ENCODE data around the gene CZIB.

The CZIB gene

DNA sequence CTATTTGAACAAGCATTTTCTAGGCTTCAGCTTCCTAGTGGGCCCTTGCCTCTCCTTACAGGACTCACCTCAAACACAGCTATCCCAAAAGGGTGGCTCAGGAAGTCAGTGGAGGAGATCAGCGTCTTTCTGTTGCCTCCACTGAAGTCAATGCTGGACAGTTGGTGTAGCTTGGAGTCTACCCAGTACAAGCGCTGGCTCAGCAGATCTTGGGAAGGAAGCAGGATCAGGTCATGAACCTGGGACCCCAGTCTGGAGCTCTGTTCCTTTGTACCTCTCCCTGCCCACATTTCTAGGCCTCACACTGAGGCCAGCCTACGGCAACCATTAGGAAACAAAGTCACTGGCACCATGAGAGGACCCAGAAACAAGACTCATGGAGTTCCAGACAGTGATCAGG lies 41.6 kb upstream of the CZIB start:
- H3K23ac ChIP-seq (ENCODE audit: low read length): no peak overlapping the region
- H3K27me3 ChIP-seq (ENCODE audit: insufficient read depth, low read length, poor library complexity): no peaks in the 10 kb centered on the region
- WGBS (ENCODE audit: extremely low coverage, insufficient coverage, low lambda C conversion rate): no CpG with 5 or more reads among the region's 3 CpGs
- no peak overlapping the region for H2BK5ac ChIP-seq (ENCODE audit: low read length)
- no peak overlapping the region for H3K9ac ChIP-seq (ENCODE audit: low read length)
- DNase-seq: no peak
- H2AK5ac ChIP-seq (ENCODE audit: low read length): no peak overlapping the region
- no peak overlapping the region for H3K4ac ChIP-seq (ENCODE audit: low read depth, low read length)
- no peak overlapping the region for H4K5ac ChIP-seq (ENCODE audit: low read length)
- H3K4me1 ChIP-seq (ENCODE audit: control insufficient read depth, low read depth, low read length): no peaks in the 10 kb centered on the region
- peaks cover 54% of the 10 kb centered on the region for H3K36me3 ChIP-seq (ENCODE audit: control insufficient read depth, insufficient read depth, low read length)
- H3K27ac ChIP-seq (ENCODE audit: low read depth, low read length): no peak overlapping the region
- no peak overlapping the region for H3K4me3 ChIP-seq (ENCODE audit: low read length)
- H2BK120ac ChIP-seq (ENCODE audit: low read depth, low read length): no peak overlapping the region
- H3K79me2 ChIP-seq (ENCODE audit: control insufficient read depth, insufficient read depth, low read length): no peaks in the 10 kb centered on the region
- no peak overlapping the region for H2BK15ac ChIP-seq (replicated peaks; ENCODE audit: low read depth)
- H3K79me1 ChIP-seq (ENCODE audit: low read length): no peaks in the 10 kb centered on the region
- no peak overlapping the region for H4K8ac ChIP-seq (ENCODE audit: low read depth, low read length)
- H3K4me2 ChIP-seq (ENCODE audit: low read length): no peak overlapping the region
- H3K56ac ChIP-seq (ENCODE audit: low read length): no peak overlapping the region
- no peak overlapping the region for H3K18ac ChIP-seq (ENCODE audit: low read length)

DNA sequence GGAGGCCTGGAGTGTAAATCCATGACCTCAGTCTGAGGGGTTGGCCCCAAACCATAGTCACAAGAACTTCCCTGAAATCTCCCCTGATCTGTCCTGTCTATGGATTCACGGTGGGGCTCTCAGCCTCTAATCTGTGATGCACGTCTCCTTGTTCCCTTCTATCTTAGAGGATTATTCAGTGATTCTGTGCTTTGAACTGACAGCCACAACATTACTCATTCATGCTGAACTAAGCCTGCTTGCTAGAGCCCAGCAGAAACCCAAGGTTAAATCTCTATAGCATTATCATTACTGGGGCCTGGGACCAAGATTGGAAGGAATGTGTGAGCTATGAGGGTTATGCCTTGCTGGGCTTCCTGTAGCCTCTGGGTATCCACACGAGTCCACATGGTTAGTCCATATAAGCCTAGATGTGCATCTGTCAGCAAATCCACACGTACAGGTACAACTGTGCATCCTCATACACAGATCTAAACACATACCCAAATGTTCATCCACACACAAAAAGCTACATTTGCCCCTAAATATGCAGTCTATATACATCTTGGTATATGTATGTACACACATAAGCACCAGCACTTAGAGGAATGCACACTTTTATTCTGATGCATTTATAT lies 40.3 kb upstream of the CZIB start:
- DNase-seq: no peak
- no peak overlapping the region for H4K8ac ChIP-seq (ENCODE audit: low read depth, low read length)
- H3K79me2 ChIP-seq (ENCODE audit: control insufficient read depth, insufficient read depth, low read length): no peaks in the 10 kb centered on the region
- H2BK120ac ChIP-seq (ENCODE audit: low read depth, low read length): no peak overlapping the region
- H2AK5ac ChIP-seq (ENCODE audit: low read length): no peak overlapping the region
- peaks cover 59% of the 10 kb centered on the region for H3K36me3 ChIP-seq (ENCODE audit: control insufficient read depth, insufficient read depth, low read length)
- no peaks in the 10 kb centered on the region for H3K27me3 ChIP-seq (ENCODE audit: insufficient read depth, low read length, poor library complexity)
- H3K4ac ChIP-seq (ENCODE audit: low read depth, low read length): no peak overlapping the region
- no peak overlapping the region for H4K5ac ChIP-seq (ENCODE audit: low read length)
- H3K4me3 ChIP-seq (ENCODE audit: low read length): no peak overlapping the region
- H2BK15ac ChIP-seq (replicated peaks; ENCODE audit: low read depth): no peak overlapping the region
- no peak overlapping the region for H3K4me2 ChIP-seq (ENCODE audit: low read length)
- H3K79me1 ChIP-seq (ENCODE audit: low read length): no peaks in the 10 kb centered on the region
- H3K56ac ChIP-seq (ENCODE audit: low read length): no peak overlapping the region
- no peak overlapping the region for H2BK5ac ChIP-seq (ENCODE audit: low read length)
- H3K23ac ChIP-seq (ENCODE audit: low read length): no peak overlapping the region
- no peaks in the 10 kb centered on the region for H3K4me1 ChIP-seq (ENCODE audit: control insufficient read depth, low read depth, low read length)
- no peak overlapping the region for H3K18ac ChIP-seq (ENCODE audit: low read length)
- no CpG with 5 or more reads among the region's 4 CpGs for WGBS (ENCODE audit: extremely low coverage, insufficient coverage, low lambda C conversion rate)
- no peak overlapping the region for H3K9ac ChIP-seq (ENCODE audit: low read length)
- H3K27ac ChIP-seq (ENCODE audit: low read depth, low read length): no peak overlapping the region

DNA sequence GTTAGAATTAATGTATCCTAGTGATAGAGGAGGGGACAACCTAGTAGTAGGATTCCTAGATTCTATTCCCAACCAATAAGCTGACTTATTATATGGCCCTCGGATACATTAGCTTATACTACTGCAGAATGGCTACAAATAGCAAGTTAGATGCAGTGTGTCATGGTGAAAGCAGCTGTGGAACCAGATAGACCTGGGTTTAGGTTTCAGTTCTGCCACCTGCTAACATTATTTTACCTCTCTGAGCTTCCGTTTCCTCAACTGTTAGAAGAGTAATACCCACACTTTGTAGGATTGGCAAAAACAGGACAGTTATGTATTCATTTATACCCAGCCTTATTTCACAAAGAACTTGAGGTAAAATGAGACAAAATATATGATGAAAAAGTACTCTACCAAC lies 39.5 kb upstream of the CZIB start:
- H3K56ac ChIP-seq (ENCODE audit: low read length): no peak overlapping the region
- peaks cover 60% of the 10 kb centered on the region for H3K36me3 ChIP-seq (ENCODE audit: control insufficient read depth, insufficient read depth, low read length)

DNA sequence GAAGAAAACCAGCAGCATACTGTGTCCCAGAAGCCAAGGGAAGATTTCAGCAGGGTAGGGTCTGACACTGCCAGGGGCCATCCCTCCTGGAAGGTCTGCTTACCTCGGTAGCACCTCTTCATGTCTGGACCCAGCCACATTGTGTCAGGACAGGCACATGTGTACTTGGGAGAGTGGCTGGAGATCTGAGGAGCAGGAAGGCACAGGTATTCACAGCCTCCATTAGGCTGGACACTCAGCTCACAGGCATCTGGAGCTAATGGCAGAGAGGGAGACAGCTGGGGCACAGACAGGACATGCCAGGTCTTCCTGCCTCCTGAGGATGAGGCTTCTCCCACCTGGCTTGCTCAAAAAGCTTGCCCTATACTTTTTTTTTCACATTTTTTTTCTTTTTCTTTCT lies 37.8 kb upstream of the CZIB start:
- peaks cover 54% of the 10 kb centered on the region for H3K36me3 ChIP-seq (ENCODE audit: control insufficient read depth, insufficient read depth, low read length)
- H3K4ac ChIP-seq (ENCODE audit: low read depth, low read length): no peak overlapping the region
- H2BK15ac ChIP-seq (replicated peaks; ENCODE audit: low read depth): no peak overlapping the region
- no peak overlapping the region for H4K8ac ChIP-seq (ENCODE audit: low read depth, low read length)
- H3K4me1 ChIP-seq (ENCODE audit: control insufficient read depth, low read depth, low read length): no peaks in the 10 kb centered on the region
- no peak for DNase-seq
- H4K5ac ChIP-seq (ENCODE audit: low read length): no peak overlapping the region
- no peak overlapping the region for H2AK5ac ChIP-seq (ENCODE audit: low read length)
- H3K27ac ChIP-seq (ENCODE audit: low read depth, low read length): peak overlapping the region; percentile 22
- no peak overlapping the region for H3K23ac ChIP-seq (ENCODE audit: low read length)
- no peak overlapping the region for H3K18ac ChIP-seq (ENCODE audit: low read length)
- H3K4me2 ChIP-seq (ENCODE audit: low read length): no peak overlapping the region
- H2BK5ac ChIP-seq (ENCODE audit: low read length): no peak overlapping the region
- H3K4me3 ChIP-seq (ENCODE audit: low read length): no peak overlapping the region
- WGBS (ENCODE audit: extremely low coverage, insufficient coverage, low lambda C conversion rate): no CpG with 5 or more reads among the region's 1 CpG
- H3K27me3 ChIP-seq (ENCODE audit: insufficient read depth, low read length, poor library complexity): no peaks in the 10 kb centered on the region
- H3K79me2 ChIP-seq (ENCODE audit: control insufficient read depth, insufficient read depth, low read length): no peaks in the 10 kb centered on the region
- no peak overlapping the region for H2BK120ac ChIP-seq (ENCODE audit: low read depth, low read length)
- no peaks in the 10 kb centered on the region for H3K79me1 ChIP-seq (ENCODE audit: low read length)
- H3K56ac ChIP-seq (ENCODE audit: low read length): no peak overlapping the region
- H3K9ac ChIP-seq (ENCODE audit: low read length): no peak overlapping the region

More for the DNA sequence above, 39.5 kb upstream of the CZIB start:
- Histone ChIP-seq H3K4me2 (ENCODE audit: low read length) (no peak overlapping the region), H2BK5ac (ENCODE audit: low read length) (no peak overlapping the region), H2BK15ac (replicated peaks; ENCODE audit: low read depth) (no peak overlapping the region), H3K9ac (ENCODE audit: low read length) (no peak overlapping the region), H3K18ac (ENCODE audit: low read length) (no peak overlapping the region), H3K23ac (ENCODE audit: low read length) (no peak overlapping the region), H3K4ac (ENCODE audit: low read depth, low read length) (no peak overlapping the region), H4K5ac (ENCODE audit: low read length) (no peak overlapping the region), H3K27me3 (ENCODE audit: insufficient read depth, low read length, poor library complexity) (no peaks in the 10 kb centered on the region), H4K8ac (ENCODE audit: low read depth, low read length) (no peak overlapping the region), H3K4me3 (ENCODE audit: low read length) (no peak overlapping the region), H3K27ac (ENCODE audit: low read depth, low read length) (no peak overlapping the region), H2BK120ac (ENCODE audit: low read depth, low read length) (no peak overlapping the region), H3K79me1 (ENCODE audit: low read length) (no peaks in the 10 kb centered on the region), H2AK5ac (ENCODE audit: low read length) (no peak overlapping the region), H3K79me2 (ENCODE audit: control insufficient read depth, insufficient read depth, low read length) (no peaks in the 10 kb centered on the region), H3K4me1 (ENCODE audit: control insufficient read depth, low read depth, low read length) (no peaks in the 10 kb centered on the region)
- DNase-seq: no peak
- WGBS (ENCODE audit: extremely low coverage, insufficient coverage, low lambda C conversion rate): no CpG with 5 or more reads among the region's 2 CpGs

DNA sequence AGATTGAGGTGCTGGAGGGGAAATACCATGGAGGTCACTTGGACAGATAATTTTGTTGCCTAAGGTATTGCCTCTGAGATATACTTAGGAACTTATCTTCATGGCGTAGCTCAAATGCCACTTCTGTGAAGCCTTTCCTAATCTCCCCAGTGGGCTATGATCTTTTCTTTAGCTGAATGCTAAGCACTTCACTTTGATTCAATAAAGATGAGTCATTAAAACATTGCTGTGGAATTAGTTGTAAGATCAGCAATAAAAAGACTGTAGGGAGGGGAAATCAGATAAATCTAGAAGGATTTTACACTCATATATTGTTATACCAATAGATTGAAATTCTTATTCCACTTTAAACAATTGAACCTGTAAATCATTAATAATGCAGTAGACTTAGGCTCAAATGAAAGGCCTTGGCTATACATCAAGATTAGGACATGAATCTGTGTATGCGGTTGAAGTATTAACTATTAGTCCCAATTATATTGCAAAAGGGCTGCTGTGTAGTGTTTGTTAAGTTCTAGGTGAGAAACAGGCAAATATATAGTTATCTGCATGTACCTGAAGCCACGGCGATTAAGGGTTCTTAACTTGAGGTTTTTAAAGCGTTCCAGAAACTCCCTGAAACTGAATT lies 37.1 kb upstream of the CZIB start:
- H2AK5ac ChIP-seq (ENCODE audit: low read length): no peak overlapping the region
- no peak overlapping the region for H4K5ac ChIP-seq (ENCODE audit: low read length)
- no peak overlapping the region for H3K9ac ChIP-seq (ENCODE audit: low read length)
- no peak overlapping the region for H2BK5ac ChIP-seq (ENCODE audit: low read length)
- no peaks in the 10 kb centered on the region for H3K79me2 ChIP-seq (ENCODE audit: control insufficient read depth, insufficient read depth, low read length)
- DNase-seq: no peak
- no peak overlapping the region for H3K4me2 ChIP-seq (ENCODE audit: low read length)
- no peaks in the 10 kb centered on the region for H3K79me1 ChIP-seq (ENCODE audit: low read length)
- no peak overlapping the region for H3K56ac ChIP-seq (ENCODE audit: low read length)
- no peak overlapping the region for H3K18ac ChIP-seq (ENCODE audit: low read length)
- peaks cover 48% of the 10 kb centered on the region for H3K36me3 ChIP-seq (ENCODE audit: control insufficient read depth, insufficient read depth, low read length)
- H3K27me3 ChIP-seq (ENCODE audit: insufficient read depth, low read length, poor library complexity): no peaks in the 10 kb centered on the region
- no peak overlapping the region for H2BK15ac ChIP-seq (replicated peaks; ENCODE audit: low read depth)
- no peak overlapping the region for H3K27ac ChIP-seq (ENCODE audit: low read depth, low read length)
- no peak overlapping the region for H2BK120ac ChIP-seq (ENCODE audit: low read depth, low read length)
- H4K8ac ChIP-seq (ENCODE audit: low read depth, low read length): no peak overlapping the region
- no peak overlapping the region for H3K23ac ChIP-seq (ENCODE audit: low read length)
- H3K4me3 ChIP-seq (ENCODE audit: low read length): no peak overlapping the region
- H3K4me1 ChIP-seq (ENCODE audit: control insufficient read depth, low read depth, low read length): no peaks in the 10 kb centered on the region
- no peak overlapping the region for H3K4ac ChIP-seq (ENCODE audit: low read depth, low read length)
- no CpG with 5 or more reads among the region's 5 CpGs for WGBS (ENCODE audit: extremely low coverage, insufficient coverage, low lambda C conversion rate)

All from mesendoderm (in vitro differentiated cells).